IMR-90 (cell line): ENCODE results near the gene TTC28. TPM values are rescaled to one million over a fixed set of nuclear protein-coding genes. Genes with fewer than 3 reads are reported as not detected.

Experiments
- ATAC-seq: fragments of 200-7000 bp; cut with Tn5 transposase; 2 replicates; pipeline ENCODE4 v1.9.1; 2020; ENCODE audit warnings: low read depth, mild to moderate bottlenecking, moderate library complexity
- BruUV-seq: library from RNA; stranded (reverse); fragments of 400-500 nt; replicated peaks from 2 replicates; lab custom pipeline; 2021; lab: Mats Ljungman, UMichigan
- CTCF ChIA-PET: fragments of 300-600 bp; formaldehyde crosslinking; extraction: SDS; loops from one replicate; lab custom pipeline; 2021; ENCODE audit warnings: antibody characterized with exemption; lab: Yijun Ruan, JAX
- POLR2A ChIA-PET: fragments of 300-600 bp; sonication (Branson Sonifier 250); formaldehyde crosslinking; loops from one replicate; lab custom pipeline; 2022; ENCODE audit warnings: antibody characterized with exemption; ENCODE audit not compliant: unreplicated experiment; lab: Charles Lee
- DNase-seq: peaks from one replicate; pipeline ENCODE4 v3.0.0; 2013
- H2AFZ ChIP-seq: replicated peaks from 2 replicates; pipeline ENCODE3; 2013; ENCODE audit warnings: low read length, mild to moderate bottlenecking; ENCODE audit not compliant: poor library complexity
- H2AK5ac ChIP-seq: 2 replicates; pipeline ENCODE4 v1.6.1; 2013; ENCODE audit warnings: low read depth, low read length, inconsistent platforms
- H2AK9ac ChIP-seq: replicated peaks from 2 replicates; pipeline ENCODE3; 2013; ENCODE audit warnings: mild to moderate bottlenecking, low read depth, low read length, moderate library complexity; ENCODE audit not compliant: poor library complexity
- H2BK120ac ChIP-seq: 2 replicates; pipeline ENCODE4 v1.6.1; 2013; ENCODE audit warnings: low read depth, low read length, inconsistent platforms
- H2BK15ac ChIP-seq: 3 replicates; pipeline ENCODE4 v1.6.1; 2013; ENCODE audit warnings: low read depth, low read length, inconsistent platforms
- H2BK20ac ChIP-seq: 2 replicates; pipeline ENCODE4 v1.6.1; 2013; ENCODE audit warnings: low read depth, mild to moderate bottlenecking, inconsistent platforms, low read length, moderate library complexity
- H2BK5ac ChIP-seq: 2 replicates; pipeline ENCODE4 v1.6.1; 2013; ENCODE audit warnings: mild to moderate bottlenecking, low read depth, low read length, inconsistent platforms; ENCODE audit not compliant: poor library complexity, severe bottlenecking
- H3K14ac ChIP-seq: replicated peaks from 2 replicates; pipeline ENCODE4 v1.6.1; 2013; ENCODE audit warnings: low read depth, low read length, inconsistent platforms
- H3K18ac ChIP-seq: 2 replicates; pipeline ENCODE4 v1.6.1; 2013; ENCODE audit warnings: low read depth, low read length, control low read depth
- H3K23ac ChIP-seq: 2 replicates; pipeline ENCODE4 v1.6.1; 2013; ENCODE audit warnings: low read depth, low read length, inconsistent platforms
- H3K27ac ChIP-seq: 2 replicates; pipeline ENCODE4 v1.5.1; 2013; ENCODE audit warnings: mild to moderate bottlenecking, control low read depth, low read length; ENCODE audit not compliant: insufficient read depth
- H3K27me3 ChIP-seq: 2 replicates; pipeline ENCODE4 v1.6.1; 2013; ENCODE audit warnings: low read length; ENCODE audit not compliant: control insufficient read depth, insufficient read depth
- H3K36me3 ChIP-seq: 2 replicates; pipeline ENCODE4 v1.6.1; 2013; ENCODE audit warnings: low read length, mixed read lengths; ENCODE audit not compliant: control insufficient read depth, insufficient read depth
- H3K4ac ChIP-seq: 2 replicates; pipeline ENCODE4 v1.6.1; 2013; ENCODE audit warnings: low read depth, low read length, inconsistent platforms
- H3K4me1 ChIP-seq: 2 replicates; pipeline ENCODE4 v1.6.1; 2013; ENCODE audit warnings: low read length, mixed read lengths; ENCODE audit not compliant: control insufficient read depth, insufficient read depth
- H3K4me2 ChIP-seq: 2 replicates; pipeline ENCODE4 v1.6.1; 2013; ENCODE audit warnings: low read depth, mild to moderate bottlenecking, control low read depth, low read length, moderate library complexity
- H3K4me3 ChIP-seq: 2 replicates; pipeline ENCODE4 v1.5.1; 2013; ENCODE audit warnings: low read depth, mild to moderate bottlenecking, control low read depth, low read length, moderate library complexity; ENCODE audit not compliant: insufficient read depth
- H3K56ac ChIP-seq: 2 replicates; pipeline ENCODE4 v1.6.1; 2013; ENCODE audit warnings: low read length, inconsistent platforms; ENCODE audit not compliant: insufficient read depth; ENCODE audit errors: extremely low read depth
- H3K79me1 ChIP-seq, 2 experiments: 2 replicates each; pipeline ENCODE4 v1.6.1; 2013; ENCODE audit warnings: low read length in 2 of 2, inconsistent platforms in 1 of 2, low read depth in 1 of 2
- H3K9ac ChIP-seq: 2 replicates; pipeline ENCODE4 v1.6.1; 2013; ENCODE audit warnings: low read depth, low read length, control low read depth
- H3K9me1 ChIP-seq: 2 replicates; pipeline ENCODE4 v1.6.1; 2013; ENCODE audit warnings: low read length, inconsistent platforms; ENCODE audit not compliant: insufficient read depth
- H3K9me3 ChIP-seq: 2 replicates; pipeline ENCODE4 v1.6.1; 2013; ENCODE audit warnings: low read length; ENCODE audit not compliant: control insufficient read depth, insufficient read depth
- H4K20me1 ChIP-seq: 2 replicates; pipeline ENCODE4 v1.6.1; 2013; ENCODE audit warnings: low read length, inconsistent platforms; ENCODE audit not compliant: insufficient read depth
- H4K5ac ChIP-seq: 2 replicates; pipeline ENCODE4 v1.6.1; 2013; ENCODE audit warnings: mild to moderate bottlenecking, low read depth, low read length, control low read depth
- H4K8ac ChIP-seq, 2 experiments: 2 replicates each; pipeline ENCODE4 v1.6.1; 2013; ENCODE audit warnings: low read depth in 2 of 2, low read length in 2 of 2, control low read depth in 1 of 2, inconsistent platforms in 1 of 2
- H4K91ac ChIP-seq: 2 replicates; pipeline ENCODE4 v1.6.1; 2013; ENCODE audit warnings: low read depth, low read length, inconsistent platforms; ENCODE audit not compliant: insufficient read depth
- MAFK ChIP-seq: IDR thresholded peaks from 2 replicates; pipeline ENCODE4 v1.6.1; 2012; ENCODE audit warnings: low read depth, low read length, improper control_type of control experiment
- RCOR1 ChIP-seq: IDR thresholded peaks from 2 replicates; pipeline ENCODE4 v1.6.1; 2012; ENCODE audit warnings: mild to moderate bottlenecking, low read length, improper control_type of control experiment; ENCODE audit not compliant: insufficient replicate concordance
- SMC3 ChIP-seq: fragments of 150-350 bp; IDR thresholded peaks from 2 replicates; pipeline ENCODE4 v1.6.1; 2016; ENCODE audit warnings: low read depth, mild to moderate bottlenecking, antibody characterized with exemption, low read length, moderate library complexity
- USF2 ChIP-seq: fragments of 150-350 bp; IDR thresholded peaks from 2 replicates; pipeline ENCODE4 v1.6.1; 2017; ENCODE audit warnings: mild to moderate bottlenecking, antibody characterized with exemption, low read length, low read depth
- WGBS, 2 experiments: methylation state at CpG; one replicate each; pipeline versions ENCODE4 v1.1.5 to v1.1.7; 2013; ENCODE audit warnings: missing lambda C conversion rate in 2 of 2; ENCODE audit not compliant: insufficient read length in 1 of 2; ENCODE audit errors: extremely low coverage in 2 of 2; 5-methylcytosine and 5-hydroxymethylcytosine counted together
- dilution Hi-C: fragments of 300-500 bp; cut with HindIII; formaldehyde crosslinking; loops from one replicate; pipeline ENCODE4 v1.14.3; 2018; ENCODE audit warnings: low sequenced_read_pairs; ENCODE audit not compliant: unreplicated experiment
- in situ Hi-C: fragments of 300-500 bp; cut with MboI; formaldehyde crosslinking; loops from 3 replicates; pipeline ENCODE4 v1.14.3; 2019; ENCODE audit warnings: low sequenced_read_pairs, inconsistent platforms, mixed read lengths
- intact Hi-C: fragments of 100-400 bp; cut with micrococcal nuclease; formaldehyde crosslinking; loops from 2 replicates; pipeline ENCODE4 v1.10.0; 2022
- polyA plus RNA-seq, 3 experiments: library from polyadenylated mRNA; depleted of rRNA; stranded (reverse); fragments of >200 nt; gene quantifications; 2 replicates each; pipeline ENCODE4 v1.2.3, GENCODE V29; 2012; ENCODE audit warnings: low replicate concordance in 1 of 3
- total RNA-seq: library from RNA; depleted of rRNA; stranded (reverse); fragments of >200 nt; gene quantifications from 2 replicates; pipeline ENCODE4 v1.2.3, GENCODE V29; 2012

Gene TTC28
- total and polyA plus RNA-seq, 2 of the 4 experiments (the other 2 are of a cell fraction) = 5.6 to 13.3 TPM

DNA sequence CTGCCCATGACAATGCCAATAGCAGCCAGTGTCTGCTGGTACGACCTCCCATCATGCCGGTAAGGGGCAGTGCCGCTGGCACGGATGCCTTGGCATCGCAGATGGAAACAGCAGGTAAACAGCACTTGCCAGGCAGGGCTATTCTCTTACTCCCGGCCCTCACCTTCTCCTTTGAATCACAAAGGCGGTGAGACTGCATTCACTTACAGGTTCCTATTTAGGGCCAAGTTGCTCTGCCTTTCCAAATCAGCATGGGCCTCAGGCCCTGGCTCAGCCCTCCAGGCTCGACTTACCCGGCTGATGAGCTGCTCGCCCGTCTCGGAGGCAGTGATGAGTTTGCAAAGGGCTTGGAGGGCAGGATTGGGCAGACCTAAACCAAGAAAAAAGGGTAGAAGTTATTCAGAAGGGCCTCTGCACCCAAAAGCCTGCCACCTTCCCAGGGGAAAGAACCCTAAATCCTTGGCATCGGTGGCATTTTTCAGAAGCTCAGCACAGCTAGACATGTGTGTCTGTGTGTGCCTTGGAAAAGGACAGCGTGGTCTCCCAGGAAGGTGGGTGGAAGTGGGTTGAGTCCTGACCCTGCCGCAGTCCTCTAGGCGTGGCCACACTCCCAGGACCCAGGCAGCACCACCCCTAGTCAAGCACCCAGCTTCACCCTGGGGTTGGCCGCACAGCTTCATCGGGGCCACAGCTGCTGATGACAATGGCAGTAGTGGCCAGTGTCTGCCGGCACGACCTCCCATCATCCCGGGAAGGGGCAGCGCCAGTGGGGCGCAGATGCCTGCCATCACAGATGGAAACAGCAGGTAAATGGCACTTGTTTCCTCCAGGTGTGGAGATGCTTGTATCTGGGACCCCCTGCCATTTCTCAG, 687.1 kb downstream of the TTC28 start:
- peaks cover 10% of the 10 kb centered on the region for H3K9me1 ChIP-seq
- no peak overlapping the region for H3K14ac ChIP-seq
- no peaks in the 10 kb centered on the region for H3K9me3 ChIP-seq
- no peaks in the 10 kb centered on the region for H3K27me3 ChIP-seq
- H3K4me3 ChIP-seq = no peak overlapping the region
- H4K20me1 ChIP-seq = no peaks in the 10 kb centered on the region
- no peak overlapping the region for H3K9ac ChIP-seq
- no peak overlapping the region for H2AK9ac ChIP-seq
- no peak overlapping the region for H3K27ac ChIP-seq
- H4K91ac ChIP-seq = no peak overlapping the region
- WGBS, 2 experiments = 95% methylated on average over 9 of the region's 23 CpGs; no CpG with 5 or more reads in 1 of the 2 experiments
- DNase-seq (no peak), ATAC-seq (no peak)
- no peak overlapping the region for H2AK5ac ChIP-seq
- in situ Hi-C loops = no loop called here
- ChIA-PET CTCF (no interaction called here), POLR2A (no interaction called here)
- dilution Hi-C loops = no loop called here
- no peak overlapping the region for H2BK5ac ChIP-seq
- peak overlapping the region; percentile 16; the same call in 1 of the 2 replicates for H3K4ac ChIP-seq
- intact Hi-C loops = no loop called here
- peaks cover 53% of the 10 kb centered on the region for H3K36me3 ChIP-seq
- H3K79me1 ChIP-seq = peaks cover 0 to 5% of the 10 kb centered on the region in 2 experiments; a peak in 1 of 4 replicates
- H2BK20ac ChIP-seq = no peak overlapping the region
- TF ChIP-seq USF2 = no peak
- no peak for TF ChIP-seq RCOR1
- TF ChIP-seq SMC3 = no peak
- no peak for TF ChIP-seq MAFK
- H2BK120ac ChIP-seq = no peak overlapping the region
- H3K18ac ChIP-seq = no peak overlapping the region
- no peak overlapping the region for H4K5ac ChIP-seq
- no peak overlapping the region for H4K8ac ChIP-seq
- no peak overlapping the region for H2BK15ac ChIP-seq
- no TSS peak for BruUV-seq
- H3K4me1 ChIP-seq = peaks cover 11% of the 10 kb centered on the region
- H3K23ac ChIP-seq = no peak overlapping the region
- no peak overlapping the region for H3K4me2 ChIP-seq
- H2AFZ ChIP-seq = no peak overlapping the region
- H3K56ac ChIP-seq = no peak overlapping the region
